Lower leg skin (tissue), 3 donors: ENCODE data around the gene LEFTY1.

Source experiments
- CTCF ChIP-seq, 3 donors: fragments of 450-650 bp; IDR thresholded peaks; one replicate each; pipeline ENCODE4 v1.5.1; 2016; ENCODE audit warnings: antibody characterized with exemption in 3 of 3, mild to moderate bottlenecking in 3 of 3, moderate library complexity in 2 of 3
- POLR2A ChIP-seq, 2 donors: fragments of 450-650 bp; IDR thresholded peaks; one replicate each; pipeline ENCODE4 v1.6.1; 2016 to 2017; ENCODE audit warnings: antibody characterized with exemption in 2 of 2, mild to moderate bottlenecking in 1 of 2, moderate library complexity in 1 of 2

- no peak for TF ChIP-seq CTCF (IDR thresholded peaks at IDR 0.05)
- no peak for TF ChIP-seq POLR2A (IDR thresholded peaks at IDR 0.05)
Measured at GRCh38 chr1:225934711-225935110, 45.8 kb upstream of the LEFTY1 start.
